A673 (cell line): ENCODE results near the gene MED27. TPM values are rescaled to one million over a fixed set of nuclear protein-coding genes. Genes with fewer than 3 reads are reported as not detected.
A peak's percentile ranks its signal among the peaks of the same experiment; 100 is the strongest.

Experiments used
- BruUV-seq: library from RNA; stranded (reverse); fragments of 400-500 nt; replicated peaks from 2 replicates; lab custom pipeline; 2021; lab: Mats Ljungman, UMichigan
- CTCF ChIA-PET: fragments of 300-600 bp; sonication (Branson Sonifier 250); formaldehyde crosslinking; loops from one replicate; lab custom pipeline; 2022; ENCODE audit warnings: antibody characterized with exemption; lab: Charles Lee
- POLR2A ChIA-PET: fragments of 300-600 bp; sonication (Branson Sonifier 250); formaldehyde crosslinking; loops from one replicate; lab custom pipeline; 2022; ENCODE audit warnings: antibody characterized with exemption; ENCODE audit not compliant: low non-redundant PET; lab: Charles Lee
- DNase-seq: peaks from one replicate; pipeline ENCODE4 v3.0.0-alpha.2; 2015; ENCODE audit warnings: low spot score
- H3K27ac ChIP-seq: fragments of 200-600 bp; sonication (generic); 2 replicates; pipeline ENCODE4 v1.5.1; 2016; ENCODE audit warnings: mixed run types, low read depth, mild to moderate bottlenecking, mixed read lengths, antibody characterized with exemption, low read length; ENCODE audit not compliant: poor library complexity, severe bottlenecking
- H3K27me3 ChIP-seq: fragments of 200-600 bp; sonication (generic); replicated peaks from 2 replicates; pipeline ENCODE4 v1.6.1; 2017; ENCODE audit warnings: mixed run types, low read depth, mild to moderate bottlenecking, mixed read lengths, antibody characterized with exemption, low read length; ENCODE audit not compliant: insufficient read depth, poor library complexity
- H3K36me3 ChIP-seq: fragments of 200-600 bp; sonication (generic); 2 replicates; pipeline ENCODE4 v1.6.1; 2016; ENCODE audit warnings: mixed run types, mild to moderate bottlenecking, mixed read lengths, antibody characterized with exemption, low read length; ENCODE audit not compliant: insufficient read depth, poor library complexity, severe bottlenecking
- H3K4me1 ChIP-seq: fragments of 200-600 bp; sonication (generic); 2 replicates; pipeline ENCODE4 v1.6.1; 2017; ENCODE audit warnings: mixed run types, mild to moderate bottlenecking, mixed read lengths, antibody characterized with exemption, low read length; ENCODE audit not compliant: insufficient read depth, poor library complexity, severe bottlenecking
- H3K4me3 ChIP-seq: fragments of 200-600 bp; sonication (generic); 2 replicates; pipeline ENCODE4 v1.5.1; 2016; ENCODE audit warnings: low read depth, mixed run types, mild to moderate bottlenecking, mixed read lengths, low read length; ENCODE audit not compliant: poor library complexity, severe bottlenecking
- H3K9me3 ChIP-seq: fragments of 200-600 bp; sonication (generic); 2 replicates; pipeline ENCODE4 v1.6.1; 2016; ENCODE audit warnings: mixed run types, low read depth, mild to moderate bottlenecking, mixed read lengths, antibody characterized with exemption, low read length; ENCODE audit not compliant: poor library complexity, severe bottlenecking
- EZH2 ChIP-seq: fragments of 200-600 bp; sonication (generic); IDR thresholded peaks from 2 replicates; pipeline ENCODE4 v1.6.1; 2017; ENCODE audit warnings: borderline replicate concordance, low read depth, mild to moderate bottlenecking, mixed read lengths, antibody characterized with exemption, low read length; ENCODE audit not compliant: poor library complexity, severe bottlenecking
- intact Hi-C: fragments of 100-400 bp; cut with micrococcal nuclease; formaldehyde crosslinking; loops from one replicate; pipeline ENCODE4 v1.10.0; 2022; ENCODE audit not compliant: unreplicated experiment
- total RNA-seq: library from RNA; stranded (reverse); gene quantifications from 2 replicates; pipeline ENCODE4 v1.2.3, GENCODE V29; 2021
- TF ChIP-seq, protein P1 (sequence below): fragments of 300-800, 200-600 bp; sonication (generic); conservative IDR thresholded peaks from 2 replicates; pipeline ENCODE4 v1.5.1; 2017; ENCODE audit warnings: low read depth, mild to moderate bottlenecking, antibody characterized with exemption, low read length, moderate library complexity, mixed read lengths

Gene MED27
- total RNA-seq, 1 experiment from 2014 or later, result 45.4 TPM

DNA sequence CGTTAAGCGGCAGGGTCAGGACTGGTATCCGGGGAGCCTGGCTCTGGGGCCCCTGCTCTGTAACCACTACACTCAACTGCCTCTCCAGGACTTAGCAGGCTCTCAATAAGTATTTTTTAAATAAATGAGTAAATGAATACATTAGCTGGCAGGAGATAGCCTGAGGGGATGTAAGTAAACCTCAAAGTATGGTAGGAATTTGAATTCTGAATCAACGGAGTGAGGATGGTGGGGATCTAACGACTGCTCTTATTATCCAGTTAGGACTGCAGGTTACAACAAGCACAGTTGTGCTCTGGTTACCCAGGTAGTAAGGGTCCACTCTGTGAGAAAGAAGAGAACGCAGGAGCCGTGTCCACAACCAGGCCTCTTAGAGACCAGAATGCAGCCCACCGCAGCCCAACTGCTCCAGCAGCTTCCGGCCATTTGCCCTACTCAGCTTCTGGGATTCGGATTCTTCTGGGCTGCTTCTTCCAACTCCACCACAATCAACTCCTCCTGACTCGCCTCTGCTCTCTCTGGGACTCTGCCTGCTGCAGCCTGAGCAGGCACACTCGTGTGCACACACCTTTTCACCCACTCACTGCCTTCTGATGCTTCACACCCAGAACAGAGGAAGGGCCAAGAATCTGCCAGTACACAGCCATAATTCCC is 52.6 kb downstream of the MED27 start:
- intact Hi-C loops, result no loop called here
- peaks cover 9% of the 10 kb centered on the region for H3K4me1 ChIP-seq
- no peaks in the 10 kb centered on the region for H3K27me3 ChIP-seq
- no peak overlapping the region for H3K4me3 ChIP-seq
- POLR2A ChIA-PET, result no interaction called here
- no peak overlapping the region for H3K27ac ChIP-seq
- peak; percentile 45 for DNase-seq
- H3K9me3 ChIP-seq, result no peaks in the 10 kb centered on the region
- no TSS peak for BruUV-seq
- no peaks in the 10 kb centered on the region for H3K36me3 ChIP-seq
- CTCF ChIA-PET, result no interaction called here
- TF ChIP-seq, protein P1, sequence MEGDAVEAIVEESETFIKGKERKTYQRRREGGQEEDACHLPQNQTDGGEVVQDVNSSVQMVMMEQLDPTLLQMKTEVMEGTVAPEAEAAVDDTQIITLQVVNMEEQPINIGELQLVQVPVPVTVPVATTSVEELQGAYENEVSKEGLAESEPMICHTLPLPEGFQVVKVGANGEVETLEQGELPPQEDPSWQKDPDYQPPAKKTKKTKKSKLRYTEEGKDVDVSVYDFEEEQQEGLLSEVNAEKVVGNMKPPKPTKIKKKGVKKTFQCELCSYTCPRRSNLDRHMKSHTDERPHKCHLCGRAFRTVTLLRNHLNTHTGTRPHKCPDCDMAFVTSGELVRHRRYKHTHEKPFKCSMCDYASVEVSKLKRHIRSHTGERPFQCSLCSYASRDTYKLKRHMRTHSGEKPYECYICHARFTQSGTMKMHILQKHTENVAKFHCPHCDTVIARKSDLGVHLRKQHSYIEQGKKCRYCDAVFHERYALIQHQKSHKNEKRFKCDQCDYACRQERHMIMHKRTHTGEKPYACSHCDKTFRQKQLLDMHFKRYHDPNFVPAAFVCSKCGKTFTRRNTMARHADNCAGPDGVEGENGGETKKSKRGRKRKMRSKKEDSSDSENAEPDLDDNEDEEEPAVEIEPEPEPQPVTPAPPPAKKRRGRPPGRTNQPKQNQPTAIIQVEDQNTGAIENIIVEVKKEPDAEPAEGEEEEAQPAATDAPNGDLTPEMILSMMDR, result no peak
- TF ChIP-seq EZH2, result no peak

- no TSS peak for BruUV-seq
- no peaks in the 10 kb centered on the region for H3K27me3 ChIP-seq
- H3K36me3 ChIP-seq, result no peaks in the 10 kb centered on the region
- H3K4me3 ChIP-seq, result no peak overlapping the region
- ChIA-PET CTCF (no interaction called here), POLR2A (no interaction called here)
- no peak for DNase-seq
- intact Hi-C loops, result no loop called here
- TF ChIP-seq EZH2, result no peak
- TF ChIP-seq, protein P1, result no peak
- peaks cover 9% of the 10 kb centered on the region for H3K4me1 ChIP-seq
- no peaks in the 10 kb centered on the region for H3K9me3 ChIP-seq
- H3K27ac ChIP-seq, result no peak overlapping the region
These were observed 53.9 kb downstream of the MED27 start for GRCh38 chr9:132025766-132026165.

- no TSS peak for BruUV-seq
- Histone ChIP-seq H3K4me1 (peaks cover 6% of the 10 kb centered on the region), H3K9me3 (no peaks in the 10 kb centered on the region), H3K27ac (no peak overlapping the region), H3K36me3 (no peaks in the 10 kb centered on the region), H3K4me3 (no peak overlapping the region), H3K27me3 (no peaks in the 10 kb centered on the region)
- CTCF ChIA-PET, result no interaction called here
- TF ChIP-seq EZH2, result no peak
- TF ChIP-seq, protein P1, result no peak
- DNase-seq, result no peak
- POLR2A ChIA-PET, result no interaction called here
- intact Hi-C loops, result no loop called here
These were observed 55.1 kb downstream of the MED27 start for GRCh38 chr9:132024589-132024988.
